H9 (cell line): Measurements from ENCODE around the gene WFDC12. TPM values are rescaled to one million over a fixed set of nuclear protein-coding genes. Genes with fewer than 3 reads are reported as not detected.

Source experiments
- DNase-seq: peaks from one replicate; pipeline ENCODE4 v3.0.0-alpha.2; 2017
- H2AFZ ChIP-seq: one replicate; pipeline ENCODE4 v1.6.1; 2013; ENCODE audit warnings: mild to moderate bottlenecking, low read length, control low read depth, moderate library complexity
- H2AK5ac ChIP-seq: 2 replicates; pipeline ENCODE4 v1.6.1; 2013; ENCODE audit warnings: low read length, control low read depth, mixed read lengths; ENCODE audit not compliant: insufficient read length
- H2BK120ac ChIP-seq: one replicate; pipeline ENCODE4 v1.6.1; 2013; ENCODE audit warnings: low read depth, mild to moderate bottlenecking, low read length, control low read depth, inconsistent platforms; ENCODE audit not compliant: poor library complexity, severe bottlenecking
- H2BK12ac ChIP-seq: 2 replicates; pipeline ENCODE4 v1.6.1; 2013; ENCODE audit warnings: low read length, control low read depth, mixed read lengths, low read depth; ENCODE audit not compliant: insufficient read length
- H2BK15ac ChIP-seq: 2 replicates; pipeline ENCODE4 v1.6.1; 2013; ENCODE audit warnings: low read depth, low read length, control low read depth
- H2BK20ac ChIP-seq: one replicate; pipeline ENCODE4 v1.6.1; 2013; ENCODE audit warnings: low read depth, mild to moderate bottlenecking, low read length, control low read depth, inconsistent platforms; ENCODE audit not compliant: poor library complexity, severe bottlenecking
- H2BK5ac ChIP-seq: 2 replicates; pipeline ENCODE4 v1.6.1; 2013; ENCODE audit warnings: low read length, control low read depth, mixed read lengths; ENCODE audit not compliant: insufficient read length
- H3K14ac ChIP-seq: 2 replicates; pipeline ENCODE4 v1.6.1; 2013; ENCODE audit warnings: low read length, control low read depth; ENCODE audit not compliant: insufficient read depth
- H3K18ac ChIP-seq: 2 replicates; pipeline ENCODE4 v1.6.1; 2013; ENCODE audit warnings: low read depth, mild to moderate bottlenecking, mixed read lengths, low read length, control low read depth; ENCODE audit not compliant: insufficient read length
- H3K23ac ChIP-seq: 2 replicates; pipeline ENCODE4 v1.6.1; 2013; ENCODE audit warnings: low read length, control low read depth, mixed read lengths, low read depth; ENCODE audit not compliant: insufficient read length
- H3K23me2 ChIP-seq: 2 replicates; pipeline ENCODE4 v1.6.1; 2013; ENCODE audit warnings: low read depth, mild to moderate bottlenecking, mixed read lengths, low read length, control low read depth; ENCODE audit not compliant: insufficient read length, poor library complexity, severe bottlenecking
- H3K27ac ChIP-seq: 2 replicates; pipeline ENCODE4 v1.5.1; 2013; ENCODE audit warnings: low read length, control low read depth, mixed read lengths, low read depth; ENCODE audit not compliant: insufficient read length
- H3K27me3 ChIP-seq: 2 replicates; pipeline ENCODE4 v1.6.1; 2013; ENCODE audit warnings: low read length, control low read depth, inconsistent platforms; ENCODE audit not compliant: insufficient read depth
- H3K4ac ChIP-seq: 2 replicates; pipeline ENCODE4 v1.6.1; 2013; ENCODE audit warnings: low read depth, mild to moderate bottlenecking, control low read depth, inconsistent platforms, low read length, moderate library complexity
- H3K4me1 ChIP-seq: 2 replicates; pipeline ENCODE4 v1.6.1; 2013; ENCODE audit warnings: low read length, control low read depth, inconsistent platforms; ENCODE audit not compliant: insufficient read depth
- H3K4me2 ChIP-seq: 2 replicates; pipeline ENCODE4 v1.6.1; 2013; ENCODE audit warnings: low read length, control low read depth, mixed read lengths; ENCODE audit not compliant: insufficient read length, insufficient read depth
- H3K56ac ChIP-seq: 2 replicates; pipeline ENCODE4 v1.6.1; 2013; ENCODE audit warnings: low read depth, mild to moderate bottlenecking, mixed read lengths, low read length, control low read depth; ENCODE audit not compliant: insufficient read length
- H3K79me1 ChIP-seq: 2 replicates; pipeline ENCODE4 v1.6.1; 2013; ENCODE audit warnings: low read depth, mild to moderate bottlenecking, moderate library complexity, low read length, control low read depth, inconsistent platforms; ENCODE audit not compliant: insufficient read depth, poor library complexity, severe bottlenecking
- H3K79me2 ChIP-seq: 2 replicates; pipeline ENCODE4 v1.6.1; 2013; ENCODE audit warnings: low read length, control low read depth, inconsistent platforms; ENCODE audit not compliant: insufficient read depth
- H3K9ac ChIP-seq: 2 replicates; pipeline ENCODE4 v1.6.1; 2013; ENCODE audit warnings: low read length, control low read depth, mixed read lengths; ENCODE audit not compliant: insufficient read length; ENCODE audit errors: extremely low read depth
- H3K9me3 ChIP-seq: one replicate; pipeline ENCODE4 v1.6.1; 2013; ENCODE audit warnings: low read depth, low read length, inconsistent platforms; ENCODE audit not compliant: control insufficient read depth
- H3T11ph ChIP-seq: one replicate; pipeline ENCODE4 v1.6.1; 2013; ENCODE audit warnings: mild to moderate bottlenecking, low read length, control low read depth, inconsistent platforms
- H4K20me1 ChIP-seq: one replicate; pipeline ENCODE4 v1.6.1; 2013; ENCODE audit not compliant: control insufficient read depth, insufficient read length, insufficient read depth
- H4K5ac ChIP-seq: 2 replicates; pipeline ENCODE4 v1.6.1; 2013; ENCODE audit warnings: low read depth, mild to moderate bottlenecking, mixed read lengths, low read length, control low read depth; ENCODE audit not compliant: insufficient read length
- H4K8ac ChIP-seq: replicated peaks from 2 replicates; pipeline ENCODE4 v1.6.1; 2013; ENCODE audit warnings: low read length, control low read depth, mixed read lengths, low read depth; ENCODE audit not compliant: insufficient read length
- H4K91ac ChIP-seq: 2 replicates; pipeline ENCODE4 v1.6.1; 2013; ENCODE audit warnings: low read depth, mild to moderate bottlenecking, moderate library complexity, mixed read lengths, low read length, control low read depth; ENCODE audit not compliant: insufficient read length
- H3K27ac Mint-ChIP-seq, 3 experiments: 2 replicates in 2 of 3; 3 replicates in 1 of 3; pipeline ENCODE4 v1.8.0; 2020 to 2021; ENCODE audit warnings: mixed read lengths in 3 of 3, mild to moderate bottlenecking in 1 of 3, moderate library complexity in 1 of 3
- H3K27me3 Mint-ChIP-seq: 2 replicates; pipeline ENCODE4 v1.8.0; 2021; ENCODE audit warnings: low read depth, mild to moderate bottlenecking, moderate library complexity, mixed read lengths
- H3K36me3 Mint-ChIP-seq, 3 experiments: 2 replicates in 2 of 3; 3 replicates in 1 of 3; pipeline ENCODE4 v1.8.0; 2020 to 2021; ENCODE audit warnings: low read depth in 3 of 3, mixed read lengths in 3 of 3; ENCODE audit not compliant: insufficient read depth in 1 of 3
- H3K4me1 Mint-ChIP-seq, 2 experiments: 2 replicates each; pipeline ENCODE4 v1.8.0; 2020; ENCODE audit warnings: mixed read lengths in 2 of 2
- H3K4me3 Mint-ChIP-seq, 2 experiments: 2 replicates in 1 of 2; 3 replicates in 1 of 2; pipeline ENCODE4 v1.8.0; 2020 to 2021; ENCODE audit warnings: mild to moderate bottlenecking in 2 of 2, mixed read lengths in 2 of 2, moderate library complexity in 1 of 2
- H3K9me3 Mint-ChIP-seq, 2 experiments: 2 replicates in 1 of 2; 3 replicates in 1 of 2; pipeline ENCODE4 v1.8.0; 2020; ENCODE audit warnings: mild to moderate bottlenecking in 2 of 2, mixed read lengths in 2 of 2, moderate library complexity in 1 of 2
- WGBS: extraction: QIAGEN DNeasy Blood & Tissue Kit; methylation state at CpG from one replicate; pipeline ENCODE4 v1.1.7; 2013; ENCODE audit warnings: missing lambda C conversion rate, low lambda C conversion rate, mixed read lengths; ENCODE audit not compliant: insufficient read length; ENCODE audit errors: extremely low coverage; 5-methylcytosine and 5-hydroxymethylcytosine counted together
- total RNA-seq: library from RNA; stranded (reverse); gene quantifications from 2 replicates; pipeline ENCODE4 v1.2.1, GENCODE V29; 2021
- TF ChIP-seq, protein P1 (sequence below): fragments of 200-600 bp; sonication (generic); conservative IDR thresholded peaks from 3 replicates; pipeline ENCODE4 v1.8.0; 2021; ENCODE audit warnings: antibody characterized with exemption, mild to moderate bottlenecking

Gene WFDC12
- total RNA-seq, 1 experiment from 2014 or later: not detected

DNA sequence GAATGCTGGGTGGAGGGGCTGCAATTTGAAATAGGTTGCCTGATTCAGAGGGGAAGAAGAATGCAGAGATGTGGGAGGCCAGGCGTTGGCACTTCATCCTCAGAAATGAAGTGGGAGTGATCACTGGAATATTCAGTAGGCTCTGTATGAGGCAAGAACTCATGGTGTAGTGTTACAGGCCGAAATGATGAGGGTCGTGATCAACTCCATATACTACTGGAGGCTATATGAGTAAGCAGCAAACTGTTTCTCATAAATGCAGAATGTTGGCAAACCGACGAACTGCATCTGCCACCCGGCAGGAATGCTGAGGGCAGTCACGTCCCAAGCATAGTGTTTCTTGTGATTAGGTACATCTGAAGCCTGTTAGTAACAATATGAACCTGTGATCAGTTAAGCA lies 36.0 kb downstream of the WFDC12 start:
- Histone ChIP-seq H3K27me3 (no peaks in the 10 kb centered on the region), H2BK12ac (no peak overlapping the region), H2AFZ (no peak overlapping the region), H3K23ac (no peak overlapping the region), H4K20me1 (no peaks in the 10 kb centered on the region), H3K18ac (no peak overlapping the region), H3K79me2 (no peaks in the 10 kb centered on the region; the same call in 1 of the 2 replicates), H3K23me2 (no peaks in the 10 kb centered on the region), H3K9ac (no peak overlapping the region), H2AK5ac (no peak overlapping the region), H2BK5ac (no peak overlapping the region), H4K5ac (no peak overlapping the region), H2BK120ac (no peak overlapping the region), H3K4me1 (no peaks in the 10 kb centered on the region), H3K4me2 (no peak overlapping the region), H3K4ac (no peak overlapping the region), H4K91ac (no peak overlapping the region), H2BK15ac (no peak overlapping the region), H3K14ac (no peak overlapping the region), H3K27ac (no peak overlapping the region), H4K8ac (no peak overlapping the region), H3T11ph (no peak overlapping the region), H3K79me1 (no peaks in the 10 kb centered on the region), H3K56ac (no peak overlapping the region), H3K9me3 (no peaks in the 10 kb centered on the region), H2BK20ac (no peak overlapping the region)
- TF ChIP-seq, protein P1, sequence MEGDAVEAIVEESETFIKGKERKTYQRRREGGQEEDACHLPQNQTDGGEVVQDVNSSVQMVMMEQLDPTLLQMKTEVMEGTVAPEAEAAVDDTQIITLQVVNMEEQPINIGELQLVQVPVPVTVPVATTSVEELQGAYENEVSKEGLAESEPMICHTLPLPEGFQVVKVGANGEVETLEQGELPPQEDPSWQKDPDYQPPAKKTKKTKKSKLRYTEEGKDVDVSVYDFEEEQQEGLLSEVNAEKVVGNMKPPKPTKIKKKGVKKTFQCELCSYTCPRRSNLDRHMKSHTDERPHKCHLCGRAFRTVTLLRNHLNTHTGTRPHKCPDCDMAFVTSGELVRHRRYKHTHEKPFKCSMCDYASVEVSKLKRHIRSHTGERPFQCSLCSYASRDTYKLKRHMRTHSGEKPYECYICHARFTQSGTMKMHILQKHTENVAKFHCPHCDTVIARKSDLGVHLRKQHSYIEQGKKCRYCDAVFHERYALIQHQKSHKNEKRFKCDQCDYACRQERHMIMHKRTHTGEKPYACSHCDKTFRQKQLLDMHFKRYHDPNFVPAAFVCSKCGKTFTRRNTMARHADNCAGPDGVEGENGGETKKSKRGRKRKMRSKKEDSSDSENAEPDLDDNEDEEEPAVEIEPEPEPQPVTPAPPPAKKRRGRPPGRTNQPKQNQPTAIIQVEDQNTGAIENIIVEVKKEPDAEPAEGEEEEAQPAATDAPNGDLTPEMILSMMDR: no peak
- Mint-ChIP-seq H3K36me3 (peaks cover 0 to 4% (median 0%) of the 10 kb centered on the region in 3 experiments; a peak in 2 of 7 replicates), H3K4me1 (peaks cover 7 to 9% of the 10 kb centered on the region in 2 experiments), H3K27ac (no peak overlapping the region; a peak in 2 of 7 replicates), H3K27me3 (no peaks in the 10 kb centered on the region), H3K9me3 (no peaks in the 10 kb centered on the region), H3K4me3 (no peak overlapping the region)
- WGBS: no CpG with 5 or more reads among the region's 7 CpGs
- no peak for DNase-seq
